Ovary (tissue), 9 donors: ENCODE results near the gene CEP41. TPM values are rescaled to one million over a fixed set of nuclear protein-coding genes. Genes with fewer than 3 reads are reported as not detected.

ENCODE experiments used
- DNase-seq, 5 donors: peaks; one replicate each; pipeline ENCODE4 v3.0.0-alpha.2; 2019 to 2020
- H3K27ac ChIP-seq, 2 donors: fragments of 200-600 bp; one replicate each; pipeline versions ENCODE4 v1.5.1 to v1.8.0; 2019 to 2022
- H3K27me3 ChIP-seq: fragments of 200-600 bp; one replicate; pipeline ENCODE4 v1.8.0; 2022
- H3K36me3 ChIP-seq: fragments of 200-600 bp; sonication (generic); one replicate; pipeline ENCODE4 v1.5.1; 2019
- H3K4me1 ChIP-seq: one replicate; pipeline ENCODE4 v1.8.1; 2013; ENCODE audit warnings: mild to moderate bottlenecking, moderate library complexity; ENCODE audit not compliant: insufficient read depth
- H3K4me3 ChIP-seq: fragments of 200-600 bp; sonication (generic); one replicate; pipeline ENCODE4 v1.5.1; 2017
- H3K9me3 ChIP-seq, 2 donors: fragments of 200-600 bp in 1 of 2; sonication (generic) in 1 of 2; one replicate each; pipeline versions ENCODE4 v1.5.1 to v1.8.1; 2013 to 2019; ENCODE audit warnings: mild to moderate bottlenecking in 1 of 2, moderate library complexity in 1 of 2
- CTCF ChIP-seq, 3 donors: fragments of 450-650 bp in 2 of 3; fragments of 200-600 bp in 1 of 3; IDR thresholded peaks; one replicate each; pipeline versions ENCODE4 v1.5.1 to v1.8.0; 2016 to 2022; ENCODE audit warnings: antibody characterized with exemption in 3 of 3, mild to moderate bottlenecking in 1 of 3
- EP300 ChIP-seq: sonication (generic); formaldehyde crosslinking; IDR thresholded peaks from one replicate; pipeline ENCODE4 v1.6.1; 2017; ENCODE audit warnings: antibody characterized with exemption
- POLR2A ChIP-seq: fragments of 450-650 bp; IDR thresholded peaks from one replicate; pipeline ENCODE4 v1.6.1; 2017; ENCODE audit warnings: antibody characterized with exemption, mild to moderate bottlenecking, moderate library complexity
- WGBS, 3 donors: extraction: QIAGEN DNeasy Blood & Tissue Kit in 1 of 3; methylation state at CpG; one replicate each; pipeline versions ENCODE4 v1.1.5 to v1.1.7; 2013 to 2017; 5-methylcytosine and 5-hydroxymethylcytosine counted together
- intact Hi-C, 4 donors: fragments of 100-400 bp; cut with DNase I; formaldehyde crosslinking; loops; one replicate each; pipeline versions ENCODE4 v1.11.0 to v1.15.1; 2022 to 2023
- polyA plus RNA-seq, 2 donors: library from polyadenylated mRNA; stranded (reverse); fragments of 200-250 nt in 1 of 2; fragments of 350-450 nt in 1 of 2; fragmentation: Illumina TruSeq in 1 of 2; extraction: RNeasy Lipid Tissue Mini Kit (QIAGEN cat#74804) in 1 of 2; gene quantifications; one replicate each; pipeline ENCODE4 v1.2.3, GENCODE V29; 2013 to 2014
- total RNA-seq, 7 donors: library from RNA; depleted of rRNA in 2 of 7; stranded (reverse); fragments of >200 nt in 2 of 7; fragmentation: NEBNext Ultra II Directional in 3 of 7; extraction: Animal tissue kit (Norgen Biotek cat#: 25700) in 3 of 7; gene quantifications; one replicate each; pipeline versions ENCODE4 v1.1.0 to v1.2.4, GENCODE V29; 2016 to 2023
- donor health status: DM: no; HTN: no; CAD: no; lungs with moderate emphysema.
- donor health status: DM: no; HTN: no; CAD: no.
- donor health status: Bipolar disorder and iron deficiency.
- donor health status: DM: yes; HTN: yes; CAD: no.
- donor health status: DM: no; HTN: no; CAD: no.
- donor health status: DM: yes; HTN: yes; CAD: no.

Gene CEP41
- total and polyA plus RNA-seq, 9 donors = 1.8 to 21.3 (median 10.5) TPM

GRCh38 chr7:130346941-130347340 is 93.9 kb downstream of the CEP41 start:
- H3K4me3 ChIP-seq = no peak overlapping the region
- DNase-seq = no peak
- intact Hi-C loops = no loop called here
- 86 to 88% (median 87%) methylated on average over 12 of the region's 12 CpGs for WGBS, 3 donors
- H3K4me1 ChIP-seq = peaks cover 5% of the 10 kb centered on the region
- no peak for TF ChIP-seq CTCF (IDR thresholded peaks at IDR 0.05)
- TF ChIP-seq EP300 = no peak
- TF ChIP-seq POLR2A = no peak
- H3K9me3 ChIP-seq = no peaks in the 10 kb centered on the region
- no peak overlapping the region for H3K27ac ChIP-seq
- H3K36me3 ChIP-seq = no peaks in the 10 kb centered on the region
- H3K27me3 ChIP-seq = no peaks in the 10 kb centered on the region

GRCh38 chr7:130346177-130346905 is 94.5 kb downstream of the CEP41 start:
- 91 to 97% (median 94%) methylated on average over 10 of the region's 10 CpGs for WGBS, 3 donors
- intact Hi-C loops = no loop called here

GRCh38 chr7:130345725-130346124 is 95.1 kb downstream of the CEP41 start:
- Histone ChIP-seq H3K27me3 (no peaks in the 10 kb centered on the region), H3K4me3 (no peak overlapping the region), H3K4me1 (no peaks in the 10 kb centered on the region), H3K9me3 (no peaks in the 10 kb centered on the region), H3K36me3 (no peaks in the 10 kb centered on the region), H3K27ac (no peak overlapping the region)
- intact Hi-C loops = no loop called here
- DNase-seq = no peak
- no peak for TF ChIP-seq CTCF (IDR thresholded peaks at IDR 0.05)
- TF ChIP-seq POLR2A = no peak
- no peak for TF ChIP-seq EP300
- WGBS, 3 donors = 76 to 95% (median 89%) methylated on average over 4 to 5 of the region's 5 CpGs

More at GRCh38 chr7:130346177-130346905, 94.5 kb downstream of the CEP41 start:
- TF ChIP-seq POLR2A (no peak), EP300 (no peak), CTCF (IDR thresholded peaks at IDR 0.05) (no peak)
- peaks cover under 1% of the 10 kb centered on the region for H3K4me1 ChIP-seq
- no peaks in the 10 kb centered on the region for H3K36me3 ChIP-seq
- H3K4me3 ChIP-seq = no peak overlapping the region
- no peaks in the 10 kb centered on the region for H3K9me3 ChIP-seq
- no peak overlapping the region for H3K27ac ChIP-seq
- H3K27me3 ChIP-seq = no peaks in the 10 kb centered on the region
- DNase-seq = no peak

GRCh38 chr7:130345136-130345535 is 95.7 kb downstream of the CEP41 start:
- Histone ChIP-seq H3K27me3 (no peaks in the 10 kb centered on the region), H3K27ac (no peak overlapping the region), H3K9me3 (no peaks in the 10 kb centered on the region), H3K36me3 (no peaks in the 10 kb centered on the region), H3K4me1 (no peaks in the 10 kb centered on the region), H3K4me3 (no peak overlapping the region)
- 30 to 51% (median 36%) methylated on average over 8 of the region's 8 CpGs for WGBS, 3 donors
- intact Hi-C loops = no loop called here
- no peak for TF ChIP-seq POLR2A
- no peak for DNase-seq

GRCh38 chr7:130344271-130344866 is 96.4 kb downstream of the CEP41 start, which contains the start of gene CPA5:
TSS of gene CPA5 (plus strand) at chr7:130344816. CDS start at chr7:130346486, 1,670 bp downstream.
- Histone ChIP-seq H3K4me3 (no peak within 1 kb of the TSS), H3K9me3 (no peaks in the 10 kb centered on the region), H3K27me3 (no peaks in the 10 kb centered on the region), H3K36me3 (no peaks in the 10 kb centered on the region), H3K27ac (no peak within 1 kb of the TSS), H3K4me1 (no peaks in the 10 kb centered on the region)
- 96 to 97% (median 96%) methylated on average over 5 of the region's 5 CpGs for WGBS, 3 donors
- TF ChIP-seq CTCF (IDR thresholded peaks at IDR 0.05) (no peak), POLR2A (no peak), EP300 (no peak)
- intact Hi-C loops = no loop called here
- DNase-seq = no peak
